ENCODE data around the gene IGSF21. TPM values are rescaled to one million over a fixed set of nuclear protein-coding genes. Genes with fewer than 3 reads are reported as not detected.

The IGSF21 gene
- polyA plus RNA-seq, 2 donors = 0.06 to 0.13 TPM

- Histone ChIP-seq H3K27ac (ENCODE audit: low read depth in 2 of 2, low read length in 1 of 2) (no peak overlapping the region), H3K27me3 (ENCODE audit: control insufficient read depth in 1 of 2, insufficient read depth in 2 of 2, low read length in 2 of 2) (peaks cover 3% of the 10 kb centered on the region in 2 donors), H3K4me1 (ENCODE audit: control insufficient read depth in 2 of 2, insufficient read depth in 2 of 2, low read length in 1 of 2) (no peaks in the 10 kb centered on the region), H3K36me3 (ENCODE audit: control insufficient read depth in 2 of 2, insufficient read depth in 2 of 2, low read length in 1 of 2) (no peaks in the 10 kb centered on the region), H3K9me3 (ENCODE audit: control insufficient read depth in 2 of 2, insufficient read depth in 1 of 2, low read depth in 1 of 2, low read length in 1 of 2) (no peaks in the 10 kb centered on the region), H3K4me3 (ENCODE audit: low read depth in 1 of 2, low read length in 2 of 2) (no peak overlapping the region)
- WGBS, 2 donors = 94 to 95% methylated on average over 1 of the region's 1 CpG
Observed at GRCh38 chr1:18116777-18117176, 9.2 kb downstream of the IGSF21 start.

DNA sequence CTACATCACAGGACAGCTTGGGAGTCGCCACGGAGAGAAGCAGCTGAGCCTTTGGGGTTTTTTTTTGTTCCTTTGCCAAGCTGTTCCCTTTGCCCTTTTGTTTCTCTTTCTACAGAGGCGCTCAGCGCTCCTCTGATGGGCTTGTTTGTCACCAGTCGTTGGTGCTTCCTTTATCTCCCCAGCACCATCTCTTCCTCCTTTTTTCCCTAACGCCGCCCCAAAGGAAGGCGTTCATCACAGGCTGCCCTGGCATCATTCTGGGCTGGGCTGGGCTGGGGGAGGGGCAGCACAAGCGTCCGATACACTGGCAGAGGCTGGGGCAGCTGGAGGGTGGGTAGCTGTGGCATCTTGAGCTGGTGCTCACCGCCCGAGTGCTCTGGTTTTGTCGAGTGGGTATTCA is 10.5 kb downstream of the IGSF21 start:
- no peak overlapping the region for H3K4me3 ChIP-seq (ENCODE audit: low read depth in 1 of 2, low read length in 2 of 2)
- H3K36me3 ChIP-seq (ENCODE audit: control insufficient read depth in 2 of 2, insufficient read depth in 2 of 2, low read length in 1 of 2) = no peaks in the 10 kb centered on the region
- H3K27ac ChIP-seq (ENCODE audit: low read depth in 2 of 2, low read length in 1 of 2) = no peak overlapping the region
- H3K9me3 ChIP-seq (ENCODE audit: control insufficient read depth in 2 of 2, insufficient read depth in 1 of 2, low read depth in 1 of 2, low read length in 1 of 2) = no peaks in the 10 kb centered on the region
- WGBS, 2 donors = 33 to 38% methylated on average over 13 of the region's 13 CpGs
- no peaks in the 10 kb centered on the region for H3K4me1 ChIP-seq (ENCODE audit: control insufficient read depth in 2 of 2, insufficient read depth in 2 of 2, low read length in 1 of 2)
- peaks cover 3% of the 10 kb centered on the region in 2 donors for H3K27me3 ChIP-seq (ENCODE audit: control insufficient read depth in 1 of 2, insufficient read depth in 2 of 2, low read length in 2 of 2)

GRCh38 chr1:18118491-18118890 is 10.9 kb downstream of the IGSF21 start:
- H3K27me3 ChIP-seq (ENCODE audit: control insufficient read depth in 1 of 2, insufficient read depth in 2 of 2, low read length in 2 of 2) = peaks cover 3% of the 10 kb centered on the region in 2 donors
- no peak overlapping the region for H3K27ac ChIP-seq (ENCODE audit: low read depth in 2 of 2, low read length in 1 of 2)
- no peaks in the 10 kb centered on the region for H3K9me3 ChIP-seq (ENCODE audit: control insufficient read depth in 2 of 2, insufficient read depth in 1 of 2, low read depth in 1 of 2, low read length in 1 of 2)
- H3K4me1 ChIP-seq (ENCODE audit: control insufficient read depth in 2 of 2, insufficient read depth in 2 of 2, low read length in 1 of 2) = no peaks in the 10 kb centered on the region
- no peak overlapping the region for H3K4me3 ChIP-seq (ENCODE audit: low read depth in 1 of 2, low read length in 2 of 2)
- WGBS, 2 donors = 36 to 51% methylated on average over 3 of the region's 3 CpGs
- no peaks in the 10 kb centered on the region for H3K36me3 ChIP-seq (ENCODE audit: control insufficient read depth in 2 of 2, insufficient read depth in 2 of 2, low read length in 1 of 2)

DNA sequence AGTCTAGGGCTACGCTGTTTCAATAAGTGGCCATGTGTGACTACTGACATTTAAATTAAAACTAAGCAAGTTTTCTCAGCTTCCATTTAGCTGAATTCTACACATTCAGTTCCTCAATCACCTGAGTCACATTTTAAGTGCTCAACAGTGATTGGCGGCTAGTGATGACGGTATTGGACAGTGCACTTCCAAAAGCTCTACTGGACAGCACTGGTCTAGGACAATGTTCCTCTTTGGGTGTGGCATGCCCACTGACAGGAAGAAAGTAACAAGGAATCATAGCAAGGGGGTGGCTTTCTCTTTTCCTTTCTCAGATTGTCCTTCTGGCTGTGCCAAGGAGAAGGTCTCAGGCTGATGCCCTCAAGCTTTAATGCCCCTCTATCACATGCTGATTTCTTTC is 11.7 kb downstream of the IGSF21 start:
- 74 to 75% methylated on average over 3 of the region's 3 CpGs for WGBS, 2 donors
- peaks cover 3% of the 10 kb centered on the region in 2 donors for H3K27me3 ChIP-seq (ENCODE audit: control insufficient read depth in 1 of 2, insufficient read depth in 2 of 2, low read length in 2 of 2)

DNA sequence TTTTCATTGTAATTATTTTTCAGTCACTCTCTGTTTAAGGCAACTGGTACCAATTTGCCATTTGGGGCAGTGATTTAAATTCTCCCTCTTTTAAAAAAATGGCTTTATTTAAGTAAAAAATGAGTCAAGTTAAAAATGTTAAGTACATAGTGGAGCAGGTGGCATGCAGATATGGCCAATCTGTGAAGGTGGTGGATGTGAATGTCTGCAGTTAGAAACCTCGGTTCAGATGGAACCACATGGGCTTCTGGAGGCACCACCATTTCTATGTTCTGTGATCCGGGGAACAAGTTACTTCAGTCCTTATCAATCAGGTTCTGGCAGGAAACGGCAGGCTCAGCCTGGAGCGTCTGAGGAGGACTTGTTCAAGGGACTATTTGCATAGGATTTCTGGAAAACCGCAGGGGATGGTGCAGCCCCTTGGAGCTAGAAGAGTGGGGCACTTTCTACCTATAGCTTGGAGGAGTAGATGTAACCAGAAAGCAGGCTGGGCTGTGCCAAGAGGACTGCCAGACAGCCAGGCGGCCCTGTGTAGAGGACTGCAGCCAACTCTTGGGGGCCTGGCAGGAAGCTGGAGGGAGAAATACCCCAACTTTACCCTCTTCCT is 12.3 kb downstream of the IGSF21 start:
- Histone ChIP-seq H3K36me3 (ENCODE audit: control insufficient read depth in 2 of 2, insufficient read depth in 2 of 2, low read length in 1 of 2) (no peaks in the 10 kb centered on the region), H3K4me1 (ENCODE audit: control insufficient read depth in 2 of 2, insufficient read depth in 2 of 2, low read length in 1 of 2) (no peaks in the 10 kb centered on the region), H3K27ac (ENCODE audit: low read depth in 2 of 2, low read length in 1 of 2) (no peak overlapping the region), H3K27me3 (ENCODE audit: control insufficient read depth in 1 of 2, insufficient read depth in 2 of 2, low read length in 2 of 2) (peaks cover 0 to under 1% of the 10 kb centered on the region in 2 donors), H3K4me3 (ENCODE audit: low read depth in 1 of 2, low read length in 2 of 2) (no peak overlapping the region), H3K9me3 (ENCODE audit: control insufficient read depth in 2 of 2, insufficient read depth in 1 of 2, low read depth in 1 of 2, low read length in 1 of 2) (no peaks in the 10 kb centered on the region)
- WGBS, 2 donors = 36 to 38% methylated on average over 6 of the region's 6 CpGs

More for the DNA sequence above, 11.7 kb downstream of the IGSF21 start:
- Histone ChIP-seq H3K4me1 (ENCODE audit: control insufficient read depth in 2 of 2, insufficient read depth in 2 of 2, low read length in 1 of 2) (no peaks in the 10 kb centered on the region), H3K4me3 (ENCODE audit: low read depth in 1 of 2, low read length in 2 of 2) (no peak overlapping the region), H3K27ac (ENCODE audit: low read depth in 2 of 2, low read length in 1 of 2) (no peak overlapping the region), H3K36me3 (ENCODE audit: control insufficient read depth in 2 of 2, insufficient read depth in 2 of 2, low read length in 1 of 2) (no peaks in the 10 kb centered on the region), H3K9me3 (ENCODE audit: control insufficient read depth in 2 of 2, insufficient read depth in 1 of 2, low read depth in 1 of 2, low read length in 1 of 2) (no peaks in the 10 kb centered on the region)

DNA sequence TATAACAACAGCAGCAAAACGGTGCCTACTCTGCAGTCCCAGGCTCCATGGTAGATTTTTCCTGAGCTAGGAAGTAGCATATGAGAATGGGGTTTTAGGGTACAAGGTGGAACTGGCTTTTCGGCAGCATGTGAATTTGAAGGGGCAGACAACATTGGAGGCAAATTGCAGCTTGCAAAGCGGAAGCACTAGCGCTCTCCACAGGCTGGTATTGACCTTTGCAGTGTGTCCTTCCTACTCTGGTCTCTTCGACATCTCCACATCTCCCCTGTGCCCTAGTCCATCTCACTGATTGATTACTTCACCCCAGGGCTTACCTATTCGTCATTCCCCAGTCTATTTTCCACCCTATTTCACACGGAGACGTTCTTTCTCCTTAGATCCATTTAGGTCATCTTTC is 13.0 kb downstream of the IGSF21 start:
- Histone ChIP-seq H3K9me3 (ENCODE audit: control insufficient read depth in 2 of 2, insufficient read depth in 1 of 2, low read depth in 1 of 2, low read length in 1 of 2) (no peaks in the 10 kb centered on the region), H3K27ac (ENCODE audit: low read depth in 2 of 2, low read length in 1 of 2) (no peak overlapping the region)
- 63 to 70% methylated on average over 8 of the region's 8 CpGs for WGBS, 2 donors

DNA sequence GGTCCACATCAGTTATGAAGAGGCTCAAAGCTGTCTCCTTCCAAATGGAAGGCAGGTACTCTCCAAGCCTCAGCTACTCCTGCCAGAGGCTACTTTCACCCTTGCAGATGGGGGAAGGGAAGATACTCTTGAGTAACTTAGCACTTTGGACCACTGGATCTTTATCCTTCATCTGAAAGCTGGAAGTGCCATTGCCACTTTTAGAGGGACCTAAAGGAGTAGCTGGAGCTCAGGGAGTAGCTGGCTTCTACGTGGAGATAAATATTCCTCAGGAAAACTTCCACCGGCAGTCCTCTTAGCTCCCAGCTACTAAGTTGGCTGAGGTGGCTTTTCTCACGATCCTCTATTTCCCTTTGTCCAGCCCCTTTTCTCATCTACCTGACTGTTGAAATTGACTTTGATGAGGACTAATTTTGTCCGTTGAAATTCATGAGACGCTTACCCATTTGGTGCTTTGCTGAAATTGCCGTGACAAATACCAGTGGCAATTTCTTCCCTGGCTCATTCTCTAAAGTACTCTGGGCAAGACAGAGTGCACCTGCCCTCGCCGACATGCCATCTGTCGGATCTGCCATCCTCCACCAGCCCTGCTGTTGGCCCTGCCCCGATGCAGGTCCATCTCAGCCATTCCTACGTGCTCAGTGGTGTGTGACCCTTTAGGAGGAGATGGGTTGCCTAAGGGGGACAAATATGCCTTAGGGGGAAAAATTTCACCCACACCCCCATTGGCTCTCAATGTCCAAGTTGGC is 13.6 kb downstream of the IGSF21 start:
- Histone ChIP-seq H3K4me3 (ENCODE audit: low read depth in 1 of 2, low read length in 2 of 2) (no peak overlapping the region), H3K9me3 (ENCODE audit: control insufficient read depth in 2 of 2, insufficient read depth in 1 of 2, low read depth in 1 of 2, low read length in 1 of 2) (no peaks in the 10 kb centered on the region), H3K4me1 (ENCODE audit: control insufficient read depth in 2 of 2, insufficient read depth in 2 of 2, low read length in 1 of 2) (no peaks in the 10 kb centered on the region), H3K27me3 (ENCODE audit: control insufficient read depth in 1 of 2, insufficient read depth in 2 of 2, low read length in 2 of 2) (no peaks in the 10 kb centered on the region), H3K27ac (ENCODE audit: low read depth in 2 of 2, low read length in 1 of 2) (no peak overlapping the region), H3K36me3 (ENCODE audit: control insufficient read depth in 2 of 2, insufficient read depth in 2 of 2, low read length in 1 of 2) (no peaks in the 10 kb centered on the region)
- WGBS, 2 donors = 90 to 91% methylated on average over 11 of the region's 11 CpGs

More for the DNA sequence above, 13.0 kb downstream of the IGSF21 start:
- Histone ChIP-seq H3K27me3 (ENCODE audit: control insufficient read depth in 1 of 2, insufficient read depth in 2 of 2, low read length in 2 of 2) (no peaks in the 10 kb centered on the region), H3K36me3 (ENCODE audit: control insufficient read depth in 2 of 2, insufficient read depth in 2 of 2, low read length in 1 of 2) (no peaks in the 10 kb centered on the region), H3K4me3 (ENCODE audit: low read depth in 1 of 2, low read length in 2 of 2) (no peak overlapping the region), H3K4me1 (ENCODE audit: control insufficient read depth in 2 of 2, insufficient read depth in 2 of 2, low read length in 1 of 2) (no peaks in the 10 kb centered on the region)

- no peak overlapping the region for H3K4me3 ChIP-seq (ENCODE audit: low read depth in 1 of 2, low read length in 2 of 2)
- no peaks in the 10 kb centered on the region for H3K27me3 ChIP-seq (ENCODE audit: control insufficient read depth in 1 of 2, insufficient read depth in 2 of 2, low read length in 2 of 2)
- no peak overlapping the region for H3K27ac ChIP-seq (ENCODE audit: low read depth in 2 of 2, low read length in 1 of 2)
- WGBS, 2 donors = 42 to 45% methylated on average over 3 of the region's 3 CpGs
- no peaks in the 10 kb centered on the region for H3K36me3 ChIP-seq (ENCODE audit: control insufficient read depth in 2 of 2, insufficient read depth in 2 of 2, low read length in 1 of 2)
- H3K9me3 ChIP-seq (ENCODE audit: control insufficient read depth in 2 of 2, insufficient read depth in 1 of 2, low read depth in 1 of 2, low read length in 1 of 2) = no peaks in the 10 kb centered on the region
- no peaks in the 10 kb centered on the region for H3K4me1 ChIP-seq (ENCODE audit: control insufficient read depth in 2 of 2, insufficient read depth in 2 of 2, low read length in 1 of 2)
Observed at GRCh38 chr1:18123467-18123992, 15.9 kb downstream of the IGSF21 start.

DNA sequence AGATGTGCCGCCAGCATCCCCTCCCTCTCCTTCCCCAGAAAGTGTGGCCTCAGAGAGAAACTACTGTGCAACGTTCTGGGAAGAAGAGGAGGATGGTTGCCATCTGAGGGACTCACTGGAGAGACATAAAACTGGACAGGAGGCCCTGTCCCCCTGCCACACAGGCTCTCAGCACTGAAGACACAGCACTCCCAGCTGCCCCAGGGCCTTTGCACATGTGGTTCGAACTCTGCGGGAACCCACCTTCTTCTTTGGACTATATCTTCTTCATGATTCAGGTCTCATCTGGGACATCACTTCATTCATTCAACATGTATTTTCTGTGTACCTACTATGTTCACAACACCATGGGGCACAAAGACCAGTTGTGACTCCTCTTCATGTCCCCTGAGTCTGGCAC is 17.4 kb downstream of the IGSF21 start:
- 86 to 88% methylated on average over 4 of the region's 4 CpGs for WGBS, 2 donors

More for the DNA sequence above, 17.4 kb downstream of the IGSF21 start:
- Histone ChIP-seq H3K27ac (ENCODE audit: low read depth in 2 of 2, low read length in 1 of 2) (no peak overlapping the region), H3K4me3 (ENCODE audit: low read depth in 1 of 2, low read length in 2 of 2) (no peak overlapping the region), H3K36me3 (ENCODE audit: control insufficient read depth in 2 of 2, insufficient read depth in 2 of 2, low read length in 1 of 2) (no peaks in the 10 kb centered on the region), H3K9me3 (ENCODE audit: control insufficient read depth in 2 of 2, insufficient read depth in 1 of 2, low read depth in 1 of 2, low read length in 1 of 2) (no peaks in the 10 kb centered on the region), H3K4me1 (ENCODE audit: control insufficient read depth in 2 of 2, insufficient read depth in 2 of 2, low read length in 1 of 2) (no peaks in the 10 kb centered on the region), H3K27me3 (ENCODE audit: control insufficient read depth in 1 of 2, insufficient read depth in 2 of 2, low read length in 2 of 2) (no peaks in the 10 kb centered on the region)
